B cell (primary cell): ENCODE results near the gene CDH13.

ENCODE experiments used
- EZH2 ChIP-seq: IDR thresholded peaks from 2 replicates; pipeline ENCODE4 v1.6.1; 2012; ENCODE audit warnings: borderline replicate concordance, low read depth, mild to moderate bottlenecking, moderate library complexity, low read length; ENCODE audit not compliant: insufficient read depth, poor library complexity, severe bottlenecking
- TF ChIP-seq, protein P1 (sequence below): fragments of 200-600 bp; IDR thresholded peaks from one replicate; pipeline ENCODE4 v1.8.0; 2022; ENCODE audit warnings: antibody characterized with exemption, mild to moderate bottlenecking

DNA sequence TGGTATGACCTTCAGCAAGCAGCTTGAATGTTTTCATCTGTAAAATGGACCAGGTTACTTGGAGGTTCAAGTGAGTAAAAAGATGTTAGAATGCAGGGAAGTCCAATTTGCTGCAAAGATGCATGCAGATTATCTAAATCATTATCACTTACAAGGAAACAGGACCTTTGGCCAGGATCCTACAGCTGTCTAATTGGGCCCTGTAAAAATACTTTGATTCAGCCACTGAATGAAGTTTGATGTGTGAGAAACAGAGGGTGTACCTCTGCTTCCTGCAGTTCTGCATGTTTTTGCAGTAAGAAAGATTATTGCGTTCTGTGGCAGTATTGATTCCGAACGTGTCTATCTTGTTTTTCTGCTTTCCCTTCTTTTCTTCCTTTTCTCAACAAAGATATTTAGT, 10.2 kb downstream of the CDH13 start:
- TF ChIP-seq, protein P1, sequence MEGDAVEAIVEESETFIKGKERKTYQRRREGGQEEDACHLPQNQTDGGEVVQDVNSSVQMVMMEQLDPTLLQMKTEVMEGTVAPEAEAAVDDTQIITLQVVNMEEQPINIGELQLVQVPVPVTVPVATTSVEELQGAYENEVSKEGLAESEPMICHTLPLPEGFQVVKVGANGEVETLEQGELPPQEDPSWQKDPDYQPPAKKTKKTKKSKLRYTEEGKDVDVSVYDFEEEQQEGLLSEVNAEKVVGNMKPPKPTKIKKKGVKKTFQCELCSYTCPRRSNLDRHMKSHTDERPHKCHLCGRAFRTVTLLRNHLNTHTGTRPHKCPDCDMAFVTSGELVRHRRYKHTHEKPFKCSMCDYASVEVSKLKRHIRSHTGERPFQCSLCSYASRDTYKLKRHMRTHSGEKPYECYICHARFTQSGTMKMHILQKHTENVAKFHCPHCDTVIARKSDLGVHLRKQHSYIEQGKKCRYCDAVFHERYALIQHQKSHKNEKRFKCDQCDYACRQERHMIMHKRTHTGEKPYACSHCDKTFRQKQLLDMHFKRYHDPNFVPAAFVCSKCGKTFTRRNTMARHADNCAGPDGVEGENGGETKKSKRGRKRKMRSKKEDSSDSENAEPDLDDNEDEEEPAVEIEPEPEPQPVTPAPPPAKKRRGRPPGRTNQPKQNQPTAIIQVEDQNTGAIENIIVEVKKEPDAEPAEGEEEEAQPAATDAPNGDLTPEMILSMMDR, result no peak
- TF ChIP-seq EZH2, result no peak
